Esophagus squamous epithelium (tissue), 5 donors: ENCODE data around the gene MAP1B. TPM values are rescaled to one million over a fixed set of nuclear protein-coding genes. Genes with fewer than 3 reads are reported as not detected.

Experiments used
- DNase-seq: peaks from one replicate; lab custom pipeline; 2025; lab: John Stamatoyannopoulos, UW
- H3K27ac ChIP-seq, 4 donors: fragments of 200-600 bp; sonication (generic); one replicate each; pipeline ENCODE4 v1.5.1; 2016 to 2019; ENCODE audit warnings: mild to moderate bottlenecking in 1 of 4
- H3K27me3 ChIP-seq, 4 donors: fragments of 200-600 bp; sonication (generic); 1 replicate in 3 of 4; 2 replicates in 1 of 4; pipeline versions ENCODE4 v1.5.1 to v1.6.0; 2017 to 2021; ENCODE audit warnings: antibody characterized with exemption in 1 of 4
- H3K36me3 ChIP-seq, 3 donors: fragments of 200-600 bp; sonication (generic); one replicate each; pipeline ENCODE4 v1.5.1; 2016 to 2019
- H3K4me1 ChIP-seq, 3 donors: fragments of 200-600 bp; sonication (generic); one replicate each; pipeline ENCODE4 v1.5.1; 2017 to 2019
- H3K4me3 ChIP-seq, 4 donors: fragments of 200-600 bp; sonication (generic); 1 replicate in 3 of 4; 2 replicates in 1 of 4; pipeline ENCODE4 v1.5.1; 2016 to 2019; ENCODE audit warnings: mild to moderate bottlenecking in 2 of 4, moderate library complexity in 1 of 4
- H3K9me3 ChIP-seq, 3 donors: fragments of 200-600 bp; sonication (generic); one replicate each; pipeline ENCODE4 v1.5.1; 2016 to 2019
- CTCF ChIP-seq, 6 experiments: fragments of 450-650 bp in 4 of 6; fragments of 200-600 bp in 2 of 6; sonication (generic) in 2 of 6; IDR thresholded peaks; one replicate each; pipeline ENCODE4 v1.5.1; 2016 to 2019; ENCODE audit warnings: antibody characterized with exemption in 6 of 6, mild to moderate bottlenecking in 4 of 6, moderate library complexity in 4 of 6
- POLR2A ChIP-seq, 4 donors: fragments of 450-650 bp; IDR thresholded peaks; one replicate each; pipeline ENCODE4 v1.6.1; 2017; ENCODE audit warnings: antibody characterized with exemption in 4 of 4, mild to moderate bottlenecking in 4 of 4, moderate library complexity in 3 of 4
- WGBS, 2 donors: methylation state at CpG; one replicate each; pipeline ENCODE4 v1.1.5; 2018; 5-methylcytosine and 5-hydroxymethylcytosine counted together
- intact Hi-C: fragments of 100-400 bp; cut with DNase I; formaldehyde crosslinking; loops from one replicate; pipeline ENCODE4 v1.15.0; 2022
- total RNA-seq, 4 donors: library from RNA; depleted of rRNA; stranded (reverse); fragments of >200 nt; gene quantifications; one replicate each; pipeline ENCODE4 v1.1.0, GENCODE V29; 2016
- donor health status: DM: yes; HTN: yes; CAD: no.

The MAP1B gene
- total RNA-seq, 4 donors from 2014 or later = 8.2 to 180 (median 29.6) TPM

- WGBS, 2 donors = 87 to 100% methylated on average over 3 of the region's 3 CpGs
- intact Hi-C loops = no loop called here
- TF ChIP-seq POLR2A (IDR thresholded peaks at IDR 0.05) (no peak), CTCF (IDR thresholded peaks at IDR 0.05) (no peak)
- Histone ChIP-seq H3K4me3 (no peak overlapping the region), H3K36me3 (no peaks in the 10 kb centered on the region), H3K27me3 (peaks cover 0 to 15% (median 0%) of the 10 kb centered on the region in 4 donors), H3K4me1 (peaks cover 6 to 34% (median 7%) of the 10 kb centered on the region in 3 donors), H3K27ac (no peak overlapping the region), H3K9me3 (no peaks in the 10 kb centered on the region)
- no peak for DNase-seq
Measured at GRCh38 chr5:72184408-72184807, 77.1 kb downstream of the MAP1B start.

- intact Hi-C loops = no loop called here
- peaks cover 0 to 25% (median 0%) of the 10 kb centered on the region in 3 donors for H3K4me1 ChIP-seq
- H3K36me3 ChIP-seq = no peaks in the 10 kb centered on the region
- WGBS, 2 donors = 80 to 89% methylated on average over 7 to 9 of the region's 10 CpGs
- TF ChIP-seq POLR2A (IDR thresholded peaks at IDR 0.05) (no peak), CTCF (IDR thresholded peaks at IDR 0.05) (no peak)
- no peaks in the 10 kb centered on the region for H3K9me3 ChIP-seq
- peaks cover 0 to 3% (median 0%) of the 10 kb centered on the region in 4 donors for H3K27me3 ChIP-seq
- no peak for DNase-seq
- H3K4me3 ChIP-seq = no peak overlapping the region
- H3K27ac ChIP-seq = no peak overlapping the region
Measured at GRCh38 chr5:72185496-72186329, 78.4 kb downstream of the MAP1B start.

- Histone ChIP-seq H3K36me3 (no peaks in the 10 kb centered on the region), H3K4me3 (no peak overlapping the region), H3K27ac (no peak overlapping the region), H3K9me3 (no peaks in the 10 kb centered on the region), H3K4me1 (peaks cover 0 to 25% (median 0%) of the 10 kb centered on the region in 3 donors), H3K27me3 (no peaks in the 10 kb centered on the region)
- intact Hi-C loops = no loop called here
- WGBS, 2 donors = 55 to 84% methylated on average over 3 to 5 of the region's 5 CpGs
- TF ChIP-seq CTCF (IDR thresholded peaks at IDR 0.05) (no peak), POLR2A (IDR thresholded peaks at IDR 0.05) (no peak)
- DNase-seq = no peak
Measured at GRCh38 chr5:72187388-72188075, 80.3 kb downstream of the MAP1B start.

- no peak for DNase-seq
- Histone ChIP-seq H3K36me3 (no peaks in the 10 kb centered on the region), H3K27ac (no peak overlapping the region), H3K27me3 (no peaks in the 10 kb centered on the region), H3K4me1 (peaks cover 0 to 25% (median 0%) of the 10 kb centered on the region in 3 donors), H3K9me3 (no peaks in the 10 kb centered on the region), H3K4me3 (no peak overlapping the region)
- intact Hi-C loops = no loop called here
- WGBS, 2 donors = 80 to 83% methylated on average over 2 of the region's 2 CpGs
- TF ChIP-seq POLR2A (IDR thresholded peaks at IDR 0.05) (no peak), CTCF (IDR thresholded peaks at IDR 0.05) (no peak)
Measured at GRCh38 chr5:72188166-72188565, 80.9 kb downstream of the MAP1B start.

GRCh38 chr5:72189146-72189545 is 81.9 kb downstream of the MAP1B start:
- intact Hi-C loops = no loop called here
- WGBS, 2 donors = 86 to 97% methylated on average over 2 of the region's 2 CpGs
- TF ChIP-seq CTCF (IDR thresholded peaks at IDR 0.05) = no peak
- no peak for TF ChIP-seq POLR2A (IDR thresholded peaks at IDR 0.05)
- no peaks in the 10 kb centered on the region for H3K27me3 ChIP-seq
- no peak for DNase-seq
- peaks cover 0 to 25% (median 0%) of the 10 kb centered on the region in 3 donors for H3K4me1 ChIP-seq
- no peak overlapping the region for H3K27ac ChIP-seq
- H3K36me3 ChIP-seq = peaks cover 0 to 4% (median 0%) of the 10 kb centered on the region in 3 donors
- H3K4me3 ChIP-seq = no peak overlapping the region
- H3K9me3 ChIP-seq = no peaks in the 10 kb centered on the region
